Upper lobe of right lung (tissue), 1 donor: ENCODE data around the gene CORT. TPM values are rescaled to one million over a fixed set of nuclear protein-coding genes. Genes with fewer than 3 reads are reported as not detected.
A peak's percentile ranks its signal among the peaks of the same experiment; 100 is the strongest.

Experiments used
- ATAC-seq: fragments of 200-7000 bp; cut with Tn5 transposase; one replicate; pipeline ENCODE4 v1.9.1; 2020; ENCODE audit warnings: mild to moderate bottlenecking, moderate library complexity
- DNase-seq: peaks from one replicate; pipeline ENCODE4 v3.0.0-alpha.2; 2020
- H3K27ac ChIP-seq: fragments of 200-600 bp; one replicate; pipeline ENCODE4 v1.8.0; 2022
- H3K27me3 ChIP-seq: fragments of 200-600 bp; one replicate; pipeline ENCODE4 v1.8.0; 2022; ENCODE audit warnings: mild to moderate bottlenecking
- H3K36me3 ChIP-seq: fragments of 200-600 bp; one replicate; pipeline ENCODE4 v1.8.0; 2022
- H3K4me1 ChIP-seq: fragments of 200-600 bp; one replicate; pipeline ENCODE4 v1.8.0; 2022
- H3K4me3 ChIP-seq: fragments of 200-600 bp; one replicate; pipeline ENCODE4 v1.8.0; 2022; ENCODE audit warnings: mild to moderate bottlenecking
- H3K9me3 ChIP-seq: fragments of 200-600 bp; one replicate; pipeline ENCODE4 v1.8.0; 2022
- intact Hi-C: fragments of 100-400 bp; cut with DNase I; formaldehyde crosslinking; loops from one replicate; pipeline ENCODE4 v1.11.0; 2022
- total RNA-seq: library from RNA; stranded (reverse); fragmentation: NEBNext Ultra II Directional; extraction: Animal tissue kit (Norgen Biotek cat#: 25700); gene quantifications from one replicate; pipeline ENCODE4 v1.2.1, GENCODE V29; 2021
- TF ChIP-seq, protein P1 (sequence below): fragments of 200-600 bp; IDR thresholded peaks from one replicate; pipeline ENCODE4 v1.8.0; 2022; ENCODE audit warnings: antibody characterized with exemption
- donor health status: DM: no; HTN: yes; CAD: no; lungs with severe emphysema.

Gene CORT
- total RNA-seq, 1 donor from 2014 or later: not detected

DNA sequence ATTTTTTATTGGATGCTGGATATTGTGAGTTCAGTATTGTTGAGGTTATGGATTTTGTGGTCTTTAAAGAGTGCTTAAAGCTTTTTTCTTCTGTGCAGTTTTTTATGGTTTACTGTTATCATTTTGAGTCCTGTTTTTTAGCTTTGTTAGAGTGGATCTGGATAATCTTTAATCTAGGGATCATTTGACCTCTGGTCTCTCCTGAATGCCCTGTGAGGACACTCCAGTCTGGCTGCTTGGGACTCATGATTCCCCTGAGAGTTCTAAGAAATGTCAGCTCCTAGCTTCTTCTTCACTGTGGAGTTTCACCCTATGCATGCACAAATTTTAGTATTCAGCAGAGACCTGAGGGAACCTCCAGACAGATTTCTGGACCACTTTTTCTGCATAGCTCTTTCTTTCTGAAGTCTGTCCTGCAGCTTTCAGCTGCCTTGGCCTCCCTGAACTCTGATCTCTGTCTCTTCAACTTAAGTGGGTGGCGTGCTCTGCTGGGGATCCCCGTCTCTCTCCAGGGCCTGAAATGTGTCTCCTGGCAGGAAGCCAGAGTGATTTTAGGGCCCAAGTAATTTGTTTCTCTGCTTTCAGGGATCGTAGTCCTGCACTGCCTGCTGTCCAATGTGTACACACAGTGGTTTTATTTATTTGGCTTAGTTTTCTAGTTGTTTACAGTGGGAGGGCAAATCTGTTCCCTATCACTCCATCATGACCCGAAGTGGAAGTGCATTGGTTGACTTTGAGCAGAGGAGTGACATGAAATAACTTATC is 39.6 kb downstream of the CORT start:
- DNase-seq (peak; percentile 8), ATAC-seq (no peak)
- no peak overlapping the region for H3K4me3 ChIP-seq
- no peaks in the 10 kb centered on the region for H3K27me3 ChIP-seq
- TF ChIP-seq, protein P1, sequence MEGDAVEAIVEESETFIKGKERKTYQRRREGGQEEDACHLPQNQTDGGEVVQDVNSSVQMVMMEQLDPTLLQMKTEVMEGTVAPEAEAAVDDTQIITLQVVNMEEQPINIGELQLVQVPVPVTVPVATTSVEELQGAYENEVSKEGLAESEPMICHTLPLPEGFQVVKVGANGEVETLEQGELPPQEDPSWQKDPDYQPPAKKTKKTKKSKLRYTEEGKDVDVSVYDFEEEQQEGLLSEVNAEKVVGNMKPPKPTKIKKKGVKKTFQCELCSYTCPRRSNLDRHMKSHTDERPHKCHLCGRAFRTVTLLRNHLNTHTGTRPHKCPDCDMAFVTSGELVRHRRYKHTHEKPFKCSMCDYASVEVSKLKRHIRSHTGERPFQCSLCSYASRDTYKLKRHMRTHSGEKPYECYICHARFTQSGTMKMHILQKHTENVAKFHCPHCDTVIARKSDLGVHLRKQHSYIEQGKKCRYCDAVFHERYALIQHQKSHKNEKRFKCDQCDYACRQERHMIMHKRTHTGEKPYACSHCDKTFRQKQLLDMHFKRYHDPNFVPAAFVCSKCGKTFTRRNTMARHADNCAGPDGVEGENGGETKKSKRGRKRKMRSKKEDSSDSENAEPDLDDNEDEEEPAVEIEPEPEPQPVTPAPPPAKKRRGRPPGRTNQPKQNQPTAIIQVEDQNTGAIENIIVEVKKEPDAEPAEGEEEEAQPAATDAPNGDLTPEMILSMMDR: no peak
- H3K4me1 ChIP-seq: peaks cover 1% of the 10 kb centered on the region
- no peak overlapping the region for H3K27ac ChIP-seq
- intact Hi-C loops: loop anchor here (10.0 kb wide), 1 partner anchor 55 kb away; the partner anchor contains the start of gene CENPS
- no peaks in the 10 kb centered on the region for H3K36me3 ChIP-seq
- H3K9me3 ChIP-seq: no peaks in the 10 kb centered on the region

DNA sequence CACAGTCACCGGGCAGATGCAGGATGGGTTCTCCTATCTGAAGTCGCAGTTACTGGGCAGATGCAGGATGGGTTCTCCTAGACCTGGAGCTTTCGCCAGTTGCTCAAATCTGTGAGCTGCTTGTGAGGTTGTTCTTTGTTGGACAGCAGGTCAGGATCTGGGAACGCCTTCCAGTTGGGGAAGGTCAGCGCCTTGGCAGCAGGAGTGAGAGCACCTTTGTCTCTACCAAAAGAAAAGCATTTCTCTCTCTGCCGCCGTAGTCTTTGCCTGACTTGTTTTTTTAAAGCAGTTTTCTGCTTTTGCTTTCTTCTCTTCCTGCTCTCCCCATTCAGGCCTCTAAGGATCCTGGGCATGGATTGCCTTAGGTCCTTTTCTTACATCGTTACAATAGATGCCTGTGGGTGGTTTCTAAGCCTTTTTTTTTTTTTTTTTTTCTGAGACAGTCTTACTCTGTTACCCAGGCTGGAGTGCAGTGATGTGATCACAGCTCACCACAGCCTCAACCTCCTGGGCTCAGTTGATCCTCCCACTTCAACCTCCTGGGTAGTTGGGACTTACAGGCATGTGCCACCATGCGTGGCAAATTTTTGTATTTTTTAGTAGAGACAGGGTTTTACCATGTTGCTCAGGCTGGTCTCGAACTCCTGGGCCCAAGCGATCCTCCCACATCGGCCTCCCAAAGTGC is 40.6 kb downstream of the CORT start:
- Histone ChIP-seq H3K27me3 (no peaks in the 10 kb centered on the region), H3K4me1 (peaks cover 11% of the 10 kb centered on the region), H3K36me3 (no peaks in the 10 kb centered on the region), H3K27ac (no peak overlapping the region), H3K9me3 (no peaks in the 10 kb centered on the region), H3K4me3 (no peak overlapping the region)
- ATAC-seq: no peak
- peak; percentile 6 for DNase-seq
- intact Hi-C loops: loop anchor here (10.0 kb wide), 1 partner anchor 56 kb away; the partner anchor contains the start of gene CENPS
- TF ChIP-seq, protein P1: no peak

DNA sequence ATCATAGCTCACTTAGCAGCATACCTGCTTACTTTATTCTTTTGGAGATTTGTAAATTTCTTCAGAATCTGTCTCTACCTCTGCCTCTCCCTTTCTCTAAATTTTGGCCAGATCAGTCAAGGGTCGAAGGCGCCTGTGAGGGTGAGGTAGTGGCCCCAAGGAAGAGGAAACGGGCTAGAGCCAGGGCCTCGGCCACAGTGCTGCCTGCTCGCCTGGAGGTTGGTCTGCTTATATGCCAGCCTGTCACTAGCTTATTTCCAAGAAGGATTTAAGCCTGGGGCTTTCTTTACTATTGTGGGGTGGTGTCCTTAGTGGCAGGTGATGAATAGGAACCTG is 44.6 kb downstream of the CORT start:
- peaks cover 12% of the 10 kb centered on the region for H3K4me1 ChIP-seq
- H3K4me3 ChIP-seq: no peak overlapping the region
- intact Hi-C loops: loop anchor here (10.0 kb wide), 1 partner anchor 60 kb away; the partner anchor contains the start of gene CENPS
- TF ChIP-seq, protein P1: no peak
- H3K9me3 ChIP-seq: no peaks in the 10 kb centered on the region
- no peak for ATAC-seq
- H3K27me3 ChIP-seq: no peaks in the 10 kb centered on the region
- no peak overlapping the region for H3K27ac ChIP-seq
- H3K36me3 ChIP-seq: peaks cover 6% of the 10 kb centered on the region
- no peak for DNase-seq

DNA sequence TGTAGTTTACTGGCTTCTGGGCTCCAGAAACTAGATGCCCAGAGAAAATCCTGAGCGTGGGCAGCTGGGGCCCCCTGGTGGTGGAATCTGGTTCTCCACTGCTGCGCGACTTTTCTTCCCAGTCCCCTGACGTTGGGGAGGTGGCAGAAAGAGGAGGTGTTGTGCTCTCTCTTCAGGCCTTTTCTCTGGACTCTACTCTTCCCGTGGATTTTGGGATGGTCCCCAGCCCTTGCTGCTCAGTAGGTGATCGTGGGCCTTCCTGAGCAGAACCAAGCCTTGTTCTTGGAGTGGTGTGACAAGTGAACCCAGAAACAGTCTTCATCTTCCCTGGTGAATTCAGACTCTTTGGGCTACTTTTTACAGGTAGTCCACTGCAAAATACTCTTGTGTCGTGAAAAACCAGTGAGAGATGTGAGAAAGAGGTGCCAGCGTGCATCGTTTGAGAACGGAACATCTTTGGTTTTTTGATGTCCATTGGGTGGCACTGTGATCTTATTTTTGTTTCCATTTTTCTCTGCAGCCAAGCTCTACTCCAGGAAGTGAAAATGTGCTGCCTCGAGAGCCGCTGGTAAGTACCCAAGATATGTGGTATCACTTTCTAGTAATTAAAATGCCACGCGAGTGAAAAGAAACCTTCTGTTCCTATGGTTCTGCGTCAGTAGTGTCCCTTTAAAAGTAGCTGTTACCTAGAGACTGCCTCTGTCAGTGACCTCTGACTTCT is 45.1 kb downstream of the CORT start:
- Histone ChIP-seq H3K4me1 (peaks cover 12% of the 10 kb centered on the region), H3K27me3 (no peaks in the 10 kb centered on the region), H3K9me3 (no peaks in the 10 kb centered on the region), H3K4me3 (peak overlapping the region; percentile 28), H3K27ac (peak overlapping the region; percentile 14), H3K36me3 (peaks cover 6% of the 10 kb centered on the region)
- DNase-seq (peak; percentile 85), ATAC-seq (peak; percentile 93)
- TF ChIP-seq, protein P1: peak; percentile 95
- intact Hi-C loops: loop anchor here (10.0 kb wide), 1 partner anchor 60 kb away; the partner anchor contains the start of gene CENPS

DNA sequence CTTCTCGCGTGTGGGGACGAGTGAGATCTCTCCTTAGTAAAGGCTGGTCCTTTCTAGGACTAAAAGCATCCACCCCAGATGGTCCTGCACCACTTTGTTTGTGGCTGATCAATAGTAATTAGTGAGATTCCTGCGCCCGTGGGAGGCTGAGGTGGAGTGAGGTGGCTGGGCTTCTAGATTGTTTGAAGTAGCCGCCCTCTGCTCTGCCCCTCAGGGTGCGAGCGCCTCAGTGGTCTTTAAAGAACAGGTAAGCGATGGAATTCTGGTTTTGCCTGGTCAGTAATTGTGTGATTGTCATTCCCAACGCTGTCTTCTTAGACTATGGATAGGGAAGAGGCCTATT is 45.6 kb downstream of the CORT start:
- TF ChIP-seq, protein P1: no peak
- Histone ChIP-seq H3K4me1 (peaks cover 12% of the 10 kb centered on the region), H3K27ac (peak overlapping the region; percentile 14), H3K36me3 (peaks cover 6% of the 10 kb centered on the region), H3K9me3 (no peaks in the 10 kb centered on the region), H3K27me3 (no peaks in the 10 kb centered on the region), H3K4me3 (peak overlapping the region; percentile 28)
- no peak for ATAC-seq
- intact Hi-C loops: loop anchor here (10.0 kb wide), 1 partner anchor 61 kb away; the partner anchor contains the start of gene CENPS
- DNase-seq: no peak
